ENCODE data around the gene APLNR.

APLNR gene

GRCh38 chr11:57216463-57216862, 20.6 kb downstream of the APLNR start:
- no peak for DNase-seq (ENCODE audit: low read depth)

- DNase-seq (ENCODE audit: low read depth): no peak
These were observed 22.6 kb downstream of the APLNR start for GRCh38 chr11:57214494-57214893.

- DNase-seq (ENCODE audit: low read depth): no peak
These were observed 23.0 kb downstream of the APLNR start for GRCh38 chr11:57214098-57214417.

GRCh38 chr11:57213342-57214097, 23.5 kb downstream of the APLNR start:
- DNase-seq (ENCODE audit: low read depth): no peak

GRCh38 chr11:57210781-57211180, 26.3 kb downstream of the APLNR start:
- DNase-seq (ENCODE audit: low read depth): no peak

- DNase-seq (ENCODE audit: low read depth): no peak
These were observed 29.9 kb downstream of the APLNR start for GRCh38 chr11:57207168-57207567.

- no peak for DNase-seq (ENCODE audit: low read depth)
These were observed 31.9 kb downstream of the APLNR start for GRCh38 chr11:57205041-57205641.

GRCh38 chr11:57203882-57204480, 33.1 kb downstream of the APLNR start:
- no peak for DNase-seq (ENCODE audit: low read depth)

- no peak for DNase-seq (ENCODE audit: low read depth)
These were observed 33.7 kb downstream of the APLNR start for GRCh38 chr11:57203359-57203758.

GRCh38 chr11:57202281-57202680, 34.8 kb downstream of the APLNR start:
- no peak for DNase-seq (ENCODE audit: low read depth)

GRCh38 chr11:57200917-57201316, 36.1 kb downstream of the APLNR start:
- no peak for DNase-seq (ENCODE audit: low read depth)

- DNase-seq (ENCODE audit: low read depth): no peak
These were observed 37.7 kb downstream of the APLNR start for GRCh38 chr11:57199330-57199729.

GRCh38 chr11:57197762-57198161, 39.3 kb downstream of the APLNR start:
- DNase-seq (ENCODE audit: low read depth): no peak

GRCh38 chr11:57196596-57196995, 40.5 kb downstream of the APLNR start:
- DNase-seq (ENCODE audit: low read depth): no peak

- no peak for DNase-seq (ENCODE audit: low read depth)
These were observed 44.7 kb downstream of the APLNR start for GRCh38 chr11:57192316-57192715.

GRCh38 chr11:57191311-57192219, 45.5 kb downstream of the APLNR start:
- no peak for DNase-seq (ENCODE audit: low read depth)

GRCh38 chr11:57190548-57190947, 46.5 kb downstream of the APLNR start:
- no peak for DNase-seq (ENCODE audit: low read depth)
